ENCODE measurements around the gene FXYD2.

Gene FXYD2

DNA sequence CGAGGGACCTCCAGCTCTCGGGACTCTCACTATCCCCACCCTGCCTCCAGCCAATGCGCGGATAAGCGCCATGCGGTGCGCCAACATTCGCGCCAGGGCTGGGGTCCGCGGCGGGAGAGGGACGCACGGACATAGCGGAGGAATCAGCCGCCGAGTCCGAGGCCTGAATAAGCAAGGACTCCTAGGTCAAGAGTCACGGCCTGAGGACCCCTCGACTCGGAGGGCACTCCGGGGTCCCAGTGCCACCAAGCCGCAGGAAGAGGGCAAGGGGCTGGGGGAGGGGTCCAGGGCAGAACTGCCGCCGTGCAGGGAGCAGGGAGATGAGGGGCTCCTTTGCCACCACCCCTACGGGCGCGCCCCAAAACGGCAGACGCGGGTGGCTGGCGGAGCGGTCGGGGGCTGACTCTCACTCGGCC is 28.1 kb downstream of the FXYD2 start:
- no peak for DNase-seq (ENCODE audit: low read depth)

DNA sequence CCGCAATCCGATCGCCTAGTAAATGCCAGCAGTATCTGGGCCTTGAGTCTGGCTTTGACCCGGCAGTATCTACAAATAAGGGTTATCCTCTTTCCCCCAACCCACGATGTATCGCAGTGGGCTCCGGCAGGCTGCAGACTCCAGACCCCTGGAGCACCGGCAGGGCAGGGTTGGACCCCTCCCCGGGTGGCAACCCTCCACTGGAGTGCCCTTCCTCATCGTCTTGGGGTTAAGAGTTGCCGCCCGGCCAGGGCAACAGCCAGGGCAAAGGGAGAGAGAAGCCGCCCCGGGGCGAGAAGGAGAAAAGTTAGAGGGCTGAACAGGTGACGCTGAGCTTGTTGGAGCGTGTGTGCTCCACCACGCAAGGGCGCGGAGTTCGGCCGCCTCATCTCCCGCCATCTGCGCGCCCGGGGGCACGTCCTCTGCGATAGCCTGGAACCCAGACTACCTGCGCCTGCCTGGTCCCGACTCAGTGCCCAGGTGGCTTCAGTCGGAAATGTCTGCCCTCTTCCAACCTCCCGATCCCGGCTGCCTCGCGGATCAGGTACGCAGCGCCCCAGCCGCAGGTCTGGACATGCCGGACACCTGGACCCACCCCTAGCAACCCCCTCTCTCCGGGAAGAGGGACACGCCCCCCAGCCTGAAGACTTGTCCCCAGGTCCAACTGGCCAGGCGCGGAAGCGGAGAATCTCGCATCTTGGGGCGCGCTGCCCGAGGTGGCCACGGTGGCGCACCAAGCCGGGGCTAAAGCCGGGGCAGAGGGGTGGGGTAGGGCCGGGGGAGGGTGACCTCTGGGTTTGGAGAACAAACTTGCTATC is 28.7 kb downstream of the FXYD2 start:
- DNase-seq (ENCODE audit: low read depth) = no peak

DNA sequence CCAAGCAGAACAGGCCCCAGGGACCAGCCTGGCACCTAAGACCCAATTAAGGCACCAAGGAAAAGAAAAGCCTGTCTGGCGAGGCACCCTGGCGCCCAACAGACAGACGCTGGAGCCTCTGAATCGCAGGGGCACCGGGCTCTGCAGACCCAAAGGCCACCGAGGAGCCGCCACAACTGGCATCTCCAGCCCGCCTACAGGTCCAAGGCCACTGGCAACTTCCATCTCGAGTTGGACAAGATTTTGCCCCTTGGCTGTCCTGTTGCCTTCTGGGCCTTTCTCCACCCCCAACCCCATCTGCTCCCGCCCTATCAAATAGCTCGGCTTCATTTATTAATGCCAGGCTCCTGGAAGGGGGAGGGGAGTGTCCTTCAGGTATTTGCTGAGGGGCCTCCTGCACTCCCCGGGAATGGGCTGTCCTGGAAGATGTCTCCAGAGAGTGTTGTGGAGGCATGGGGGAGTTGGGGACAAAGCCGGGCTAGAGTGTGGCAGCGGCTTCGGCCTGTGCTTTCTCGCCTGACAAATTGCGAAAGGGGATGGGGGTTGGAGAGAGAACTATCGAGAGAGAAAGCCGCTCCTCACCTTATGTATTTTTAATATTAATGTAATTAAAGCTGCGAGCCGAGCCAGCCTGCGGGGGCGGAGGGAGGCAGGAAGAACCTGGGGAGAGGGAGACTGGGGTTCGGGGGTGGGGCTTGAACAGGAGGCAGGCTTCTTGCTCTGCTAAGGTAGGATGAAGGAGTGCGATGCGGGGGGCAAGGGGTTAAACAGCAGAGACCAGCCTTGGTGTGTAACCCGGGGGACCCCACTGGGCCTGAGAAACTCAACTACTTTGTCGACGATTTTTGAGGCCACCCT is 29.5 kb downstream of the FXYD2 start:
- no peak for DNase-seq (ENCODE audit: low read depth)

DNA sequence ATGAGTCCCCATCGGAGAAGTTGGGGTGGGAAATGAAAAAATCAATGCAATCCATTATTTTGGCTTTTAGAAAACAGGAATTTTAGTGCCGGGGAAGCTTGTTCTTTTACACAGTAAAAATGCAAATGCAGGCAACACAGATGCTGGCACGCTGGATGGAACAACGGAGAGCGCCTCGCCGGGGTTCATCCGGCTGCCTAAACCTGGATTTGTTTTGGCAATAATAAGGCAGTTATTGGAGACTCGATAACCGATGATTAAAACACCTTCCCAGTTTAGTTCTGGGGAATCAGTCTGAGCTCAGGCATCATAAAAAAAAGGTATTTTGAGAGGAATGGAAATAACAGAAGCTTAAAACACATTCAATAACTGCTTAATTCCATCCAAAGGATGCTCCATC is 30.4 kb downstream of the FXYD2 start:
- DNase-seq (ENCODE audit: low read depth) = no peak

DNA sequence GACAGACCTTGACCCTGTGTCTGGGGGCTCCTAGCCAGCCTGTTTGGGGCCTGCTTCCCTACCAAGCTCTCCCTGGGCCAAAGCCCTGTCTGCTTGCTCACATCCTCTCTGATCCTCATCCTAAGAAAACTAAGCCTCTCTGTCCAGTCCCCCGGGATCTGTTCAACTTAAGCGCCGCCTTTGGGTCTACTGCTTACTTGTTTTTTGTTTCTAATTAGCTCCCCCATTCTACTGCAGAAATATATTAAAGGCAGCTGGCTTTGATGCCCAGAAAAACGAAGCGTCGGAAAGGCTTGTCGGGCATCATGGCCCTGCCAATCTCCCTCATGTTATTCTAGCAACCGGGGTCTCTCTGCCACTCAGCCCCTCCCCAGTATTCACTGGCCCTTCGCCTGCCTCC is 31.0 kb downstream of the FXYD2 start:
- no peak for DNase-seq (ENCODE audit: low read depth)

DNA sequence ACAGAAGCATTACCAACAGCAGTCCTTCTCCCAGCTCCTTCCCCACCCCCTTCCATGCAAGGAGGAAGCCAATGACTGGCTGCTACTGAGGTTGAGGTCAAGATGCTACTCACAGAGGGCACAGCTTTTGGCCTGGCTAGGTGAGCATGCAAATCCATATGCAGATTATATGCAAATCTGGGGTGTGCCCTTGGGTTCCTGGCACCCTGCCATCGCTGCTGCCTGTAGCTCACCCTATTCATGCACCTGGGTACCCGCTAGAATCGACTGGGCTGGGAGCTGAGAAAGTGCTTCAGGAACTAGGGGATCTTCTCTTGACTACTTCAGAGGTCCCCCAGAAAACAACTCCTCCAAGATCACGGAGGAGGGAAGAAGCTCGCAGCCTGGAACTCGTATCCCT is 31.6 kb downstream of the FXYD2 start:
- no peak for DNase-seq (ENCODE audit: low read depth)

DNA sequence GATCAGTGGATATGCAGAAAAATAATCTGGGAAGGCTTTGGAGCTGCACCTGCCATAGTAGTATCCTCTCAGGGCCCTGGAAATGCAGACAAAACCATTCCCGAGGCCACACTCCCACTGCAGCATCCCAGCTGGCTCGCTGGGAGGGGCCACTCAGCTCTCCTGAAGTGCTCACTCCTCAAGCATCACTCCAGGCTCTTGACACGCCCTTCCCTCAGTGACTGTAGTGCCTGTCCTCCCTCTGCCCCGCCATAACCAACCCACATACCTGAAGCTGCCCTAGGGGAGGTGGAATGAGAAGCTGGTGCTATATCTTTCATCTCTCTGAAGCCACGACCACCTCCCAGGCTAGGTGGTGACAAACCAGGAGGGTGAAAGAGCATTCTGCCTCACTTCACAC is 32.3 kb downstream of the FXYD2 start:
- DNase-seq (ENCODE audit: low read depth) = no peak

DNA sequence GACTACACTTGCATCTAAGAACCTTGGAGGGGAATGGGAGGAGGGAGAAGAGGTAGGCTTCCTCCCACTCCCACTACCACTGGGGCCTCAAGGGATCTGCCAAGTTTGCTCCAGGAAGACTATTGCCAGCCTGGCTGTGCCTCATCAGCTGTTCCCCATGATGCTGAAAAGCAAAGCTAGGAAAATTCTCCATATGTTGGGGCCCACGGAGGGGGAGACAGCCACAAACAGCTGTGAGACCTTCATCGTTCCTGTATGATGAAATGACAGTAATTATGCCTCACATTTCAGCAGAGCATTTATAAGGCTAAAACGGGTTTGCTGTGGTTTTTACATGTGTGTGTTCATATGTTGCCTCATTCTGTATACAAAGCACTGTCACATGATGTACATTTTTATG is 34.3 kb downstream of the FXYD2 start:
- DNase-seq (ENCODE audit: low read depth) = no peak

DNA sequence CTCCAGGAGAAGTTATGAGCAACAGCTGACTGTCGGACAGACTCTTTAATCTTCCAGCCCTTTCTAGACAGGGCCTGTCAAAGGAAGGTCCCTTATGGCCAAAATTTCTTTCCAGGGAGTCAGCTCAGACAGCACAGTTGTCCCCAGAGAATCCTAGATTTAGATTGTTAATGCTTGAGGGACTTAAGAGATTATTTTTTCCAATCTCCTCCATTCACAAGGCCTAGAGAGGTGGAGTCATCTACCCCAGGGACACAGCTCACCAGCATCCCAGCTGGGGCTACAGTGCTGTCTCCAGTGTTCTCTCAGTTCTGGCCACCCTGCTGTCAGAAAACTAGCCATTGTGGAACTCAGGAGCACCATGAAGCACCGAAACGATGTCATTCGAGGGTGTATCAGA is 35.3 kb downstream of the FXYD2 start:
- DNase-seq (ENCODE audit: low read depth) = no peak

DNA sequence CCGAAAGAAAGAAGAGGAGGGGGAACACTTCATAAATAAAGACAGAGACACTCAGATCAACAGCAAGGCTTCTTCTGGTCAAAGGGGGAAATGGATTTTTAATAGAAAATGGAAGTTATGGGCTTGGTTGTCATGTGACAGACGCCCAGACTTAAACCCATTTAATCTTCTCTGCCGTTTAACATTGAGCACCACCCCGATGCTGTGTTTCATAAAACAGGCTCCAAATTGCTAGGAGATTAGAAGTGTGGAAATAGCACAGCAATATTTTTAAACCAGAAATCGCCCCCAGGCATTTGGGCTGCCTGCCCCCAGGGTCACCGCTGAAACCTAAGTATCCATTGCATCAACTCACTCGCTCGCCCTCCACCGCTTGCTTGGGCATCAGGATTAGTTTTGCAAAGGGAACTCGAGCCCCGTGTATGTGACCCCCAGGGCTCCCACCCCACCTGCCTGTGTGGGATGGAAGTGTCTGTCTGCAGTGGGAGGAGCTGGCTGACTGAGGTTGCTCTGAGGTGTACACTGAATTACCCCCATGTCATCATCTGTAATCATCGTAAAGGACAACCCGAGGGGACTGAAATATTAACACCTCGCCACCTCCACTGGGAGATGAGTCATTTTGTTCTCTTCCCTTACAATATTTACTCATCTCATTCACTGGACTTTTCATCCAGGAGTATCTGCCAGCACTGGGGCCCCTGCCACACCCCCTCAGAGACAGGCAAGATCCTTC is 38.2 kb downstream of the FXYD2 start:
- no peak for DNase-seq (ENCODE audit: low read depth)

DNA sequence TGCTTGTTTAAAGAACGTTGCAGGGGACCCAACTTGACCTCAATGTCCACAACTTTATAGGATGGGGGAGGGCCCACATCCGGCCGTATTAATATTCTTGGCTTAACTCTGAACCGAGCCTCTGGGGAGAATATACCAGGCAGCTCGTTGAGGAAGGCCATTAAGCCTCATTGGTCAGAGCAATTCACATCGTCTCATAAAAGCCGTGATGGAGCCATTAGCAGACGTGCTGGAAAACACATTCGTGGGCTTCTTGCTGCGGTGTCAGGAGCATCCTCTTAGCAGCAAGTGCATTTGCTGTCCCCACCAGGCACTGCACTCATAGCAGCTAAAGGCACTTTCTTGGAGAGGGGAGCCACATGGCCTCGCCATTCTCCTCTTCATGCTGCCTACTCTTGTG is 42.4 kb downstream of the FXYD2 start:
- no peak for DNase-seq (ENCODE audit: low read depth)

DNA sequence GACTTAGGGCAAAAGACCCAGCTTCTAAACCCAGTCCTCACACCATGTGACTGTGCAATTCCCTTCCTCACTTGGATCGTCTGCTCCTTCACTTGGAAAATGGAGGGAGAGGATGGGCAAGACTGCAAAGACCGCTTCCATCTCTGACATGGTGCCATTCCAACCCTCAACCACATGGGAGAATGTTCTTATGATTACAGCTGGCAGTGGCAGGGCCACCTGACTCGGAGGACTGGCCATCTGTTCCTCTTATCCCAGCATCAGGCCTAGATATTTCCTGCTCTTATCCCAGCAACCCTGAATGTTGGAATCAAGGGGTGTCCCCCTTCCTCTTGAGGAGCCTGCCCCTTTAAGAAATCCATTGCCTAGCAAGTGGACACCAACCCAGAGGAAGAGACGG is 42.9 kb downstream of the FXYD2 start:
- no peak for DNase-seq (ENCODE audit: low read depth)

DNA sequence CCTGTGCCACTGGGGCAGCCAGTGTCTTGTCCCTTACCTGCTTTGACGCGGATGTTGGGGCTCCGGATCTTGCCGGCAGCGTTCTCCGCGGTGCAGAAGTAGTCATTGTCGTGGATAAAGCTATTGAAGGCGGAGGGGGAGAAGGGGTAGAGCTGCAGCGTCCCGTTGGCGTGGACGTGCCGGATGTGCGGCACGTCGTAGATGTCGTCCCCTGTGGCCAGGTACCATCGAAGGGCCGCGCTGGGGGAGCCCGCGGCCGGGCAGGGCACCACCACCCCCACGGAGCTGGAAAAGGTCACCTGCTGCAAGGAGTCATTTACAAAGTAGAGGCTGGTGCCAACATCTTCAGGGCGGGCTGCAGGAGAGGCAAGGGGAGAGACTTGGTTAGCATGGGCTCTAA is 44.1 kb downstream of the FXYD2 start:
- DNase-seq (ENCODE audit: low read depth) = no peak

DNA sequence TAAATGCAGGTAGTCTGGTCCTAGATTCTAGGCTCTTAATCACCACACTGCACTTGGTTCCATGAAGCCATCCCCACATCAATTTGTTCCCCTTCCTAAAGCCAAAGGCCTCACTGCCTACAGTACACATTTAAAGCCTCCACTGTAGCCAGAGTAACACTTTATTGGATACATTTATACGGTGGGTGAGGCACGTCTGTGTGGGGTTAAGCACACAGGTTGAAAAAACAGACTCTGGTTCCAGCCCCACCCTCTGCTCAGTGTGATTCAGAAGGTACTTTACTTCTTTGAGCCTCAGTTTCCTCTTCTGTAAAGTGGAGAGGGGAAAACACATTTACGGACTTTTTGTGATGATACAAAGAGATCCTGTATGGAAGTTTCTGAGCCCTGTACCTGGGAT is 50.0 kb downstream of the FXYD2 start:
- no peak for DNase-seq (ENCODE audit: low read depth)

DNA sequence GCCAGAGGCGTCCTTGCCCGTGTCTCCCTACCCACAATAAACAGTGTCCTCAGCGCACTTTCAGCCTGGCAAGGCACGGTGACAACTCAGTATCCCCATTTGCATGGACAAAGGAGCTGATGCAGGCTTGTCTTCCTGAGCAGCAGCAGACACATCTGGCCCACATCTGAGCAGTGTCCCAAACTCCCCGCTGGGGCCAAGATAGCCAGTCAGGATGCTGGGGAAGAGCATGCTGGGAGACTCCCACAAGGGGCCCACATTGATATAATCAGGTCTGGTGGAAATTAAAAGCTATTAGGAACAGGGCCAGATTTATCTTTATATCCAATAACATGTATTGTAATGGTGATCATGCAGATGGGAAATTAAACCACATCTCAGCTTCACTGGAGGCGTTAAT is 52.2 kb downstream of the FXYD2 start:
- DNase-seq (ENCODE audit: low read depth) = no peak

DNA sequence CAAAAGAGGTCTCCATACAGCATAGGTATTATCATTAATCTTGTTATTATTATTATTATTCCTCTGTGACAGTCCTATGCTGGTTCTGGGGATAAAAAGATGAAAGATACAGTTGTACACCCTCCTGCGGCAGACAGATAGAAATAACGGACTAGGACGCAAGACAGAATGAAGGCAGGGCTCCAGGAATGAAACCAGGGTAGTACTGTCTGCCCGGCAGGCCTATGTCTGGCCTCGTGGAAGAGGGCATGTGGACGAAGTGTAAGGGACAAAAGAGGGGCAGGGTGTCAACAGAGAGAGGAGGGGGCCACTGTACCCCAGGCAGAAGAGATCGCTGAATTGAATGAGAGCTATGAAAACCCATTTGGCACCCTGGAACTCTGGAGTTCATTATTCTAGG is 52.7 kb downstream of the FXYD2 start:
- no peak for DNase-seq (ENCODE audit: low read depth)

DNA sequence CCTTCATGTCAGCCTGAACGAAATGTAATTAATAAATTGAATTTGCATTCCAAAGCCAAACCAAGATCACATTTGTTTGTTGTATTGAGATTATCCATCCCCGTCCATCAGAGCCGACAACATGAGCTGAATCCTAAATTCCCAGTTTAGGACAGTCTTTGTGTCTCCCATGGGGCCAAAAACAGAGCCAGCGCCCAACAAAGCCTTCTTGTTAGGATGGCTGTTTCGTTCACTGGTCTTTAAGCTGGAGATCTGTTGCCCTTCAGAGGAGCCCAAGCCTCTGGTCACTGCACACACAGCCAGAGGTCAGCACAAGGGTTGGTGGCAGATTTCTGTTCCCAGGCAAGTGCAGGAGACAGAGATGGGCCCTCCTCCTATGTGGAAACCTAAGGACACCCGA is 53.3 kb downstream of the FXYD2 start:
- DNase-seq (ENCODE audit: low read depth) = no peak

DNA sequence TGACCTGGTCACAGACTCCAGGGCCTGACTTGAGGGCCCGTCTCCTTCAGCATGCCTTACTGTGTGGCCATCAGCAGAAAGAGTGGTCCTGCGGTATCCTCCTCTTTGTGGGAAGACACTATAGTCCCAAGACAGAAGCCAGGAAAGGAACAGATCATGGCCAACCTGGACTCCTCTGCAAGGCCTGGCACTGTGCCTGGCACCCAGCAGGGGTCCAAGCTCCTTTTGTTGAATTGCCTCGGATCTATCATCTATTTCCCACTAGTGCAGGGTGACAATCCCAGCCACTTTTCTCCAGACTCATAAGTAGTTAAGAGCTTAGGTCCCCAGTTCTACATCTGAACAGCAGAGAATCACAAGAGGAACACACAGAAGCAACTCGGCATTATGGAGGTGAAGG is 54.5 kb downstream of the FXYD2 start:
- DNase-seq (ENCODE audit: low read depth) = no peak

Measured in GM04503 (cell line).